ENCODE results near the gene RRAS2. TPM values are rescaled to one million over a fixed set of nuclear protein-coding genes. Genes with fewer than 3 reads are reported as not detected.
A peak's percentile ranks its signal among the peaks of the same experiment; 100 is the strongest.
"Not testable (repeated sequence)": the region's sequence is repeated elsewhere in the genome, so short reads cannot be mapped to it uniquely, and the experiment has no call there.

The RRAS2 gene
- total and polyA plus RNA-seq, 4 donors = 21.2 to 73.5 (median 35.0) TPM

DNA sequence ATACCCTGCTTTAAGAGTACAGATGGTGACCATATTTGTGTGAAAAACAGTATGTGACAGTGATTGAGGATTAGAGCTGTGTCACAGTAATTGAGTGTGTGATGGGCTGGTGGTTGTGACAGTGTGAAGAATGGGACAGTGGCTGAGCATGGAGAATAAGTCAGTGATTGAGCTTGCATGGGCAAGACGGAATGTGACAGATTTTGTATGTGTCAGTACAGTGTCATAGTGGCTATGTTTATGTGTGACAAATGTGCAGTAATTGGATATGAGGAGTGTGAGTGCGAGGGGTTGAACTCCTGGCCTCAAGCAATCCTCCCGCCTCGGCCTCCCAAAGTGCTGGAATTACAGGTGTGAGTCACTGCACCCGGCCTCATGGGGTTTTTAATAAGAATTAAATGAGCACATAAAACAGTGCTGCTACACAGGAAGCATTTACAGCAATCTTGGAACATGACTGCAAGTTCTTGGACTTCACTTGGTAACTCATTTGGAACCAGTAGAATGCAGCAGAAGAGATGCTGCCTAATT, 583 bp upstream of the RRAS2 start:
- no peak for ATAC-seq (ENCODE audit: insufficient read depth, low FRiP score)
- TF ChIP-seq CTCF (IDR thresholded peaks at IDR 0.05; ENCODE audit: control extremely low read depth, extremely low read depth) = no peak
- Histone ChIP-seq H3K27ac (ENCODE audit: low read depth in 1 of 2, low read length in 1 of 2) (no peak overlapping the region), H3K36me3 (ENCODE audit: control insufficient read depth in 4 of 4, insufficient read depth in 4 of 4, low read length in 4 of 4) (no peaks in the 10 kb centered on the region), H3K4me3 (no peak overlapping the region), H3K27me3 (ENCODE audit: control insufficient read depth in 3 of 3, insufficient read depth in 3 of 3, low read length in 2 of 3) (no peaks in the 10 kb centered on the region), H3K9ac (ENCODE audit: insufficient read depth in 1 of 2, low read length in 2 of 2) (no peak overlapping the region), H3K9me3 (ENCODE audit: control insufficient read depth in 4 of 4, insufficient read depth in 3 of 4, low read length in 3 of 4) (no peaks in the 10 kb centered on the region), H3K4me1 (ENCODE audit: control insufficient read depth in 5 of 5, insufficient read depth in 5 of 5, low read length in 5 of 5) (peaks cover 0 to 6% (median 2%) of the 10 kb centered on the region in 5 donors)
- 81 to 88% methylated on average over 5 of the region's 5 CpGs for WGBS, 2 donors
- DNase-seq = no peak

DNA sequence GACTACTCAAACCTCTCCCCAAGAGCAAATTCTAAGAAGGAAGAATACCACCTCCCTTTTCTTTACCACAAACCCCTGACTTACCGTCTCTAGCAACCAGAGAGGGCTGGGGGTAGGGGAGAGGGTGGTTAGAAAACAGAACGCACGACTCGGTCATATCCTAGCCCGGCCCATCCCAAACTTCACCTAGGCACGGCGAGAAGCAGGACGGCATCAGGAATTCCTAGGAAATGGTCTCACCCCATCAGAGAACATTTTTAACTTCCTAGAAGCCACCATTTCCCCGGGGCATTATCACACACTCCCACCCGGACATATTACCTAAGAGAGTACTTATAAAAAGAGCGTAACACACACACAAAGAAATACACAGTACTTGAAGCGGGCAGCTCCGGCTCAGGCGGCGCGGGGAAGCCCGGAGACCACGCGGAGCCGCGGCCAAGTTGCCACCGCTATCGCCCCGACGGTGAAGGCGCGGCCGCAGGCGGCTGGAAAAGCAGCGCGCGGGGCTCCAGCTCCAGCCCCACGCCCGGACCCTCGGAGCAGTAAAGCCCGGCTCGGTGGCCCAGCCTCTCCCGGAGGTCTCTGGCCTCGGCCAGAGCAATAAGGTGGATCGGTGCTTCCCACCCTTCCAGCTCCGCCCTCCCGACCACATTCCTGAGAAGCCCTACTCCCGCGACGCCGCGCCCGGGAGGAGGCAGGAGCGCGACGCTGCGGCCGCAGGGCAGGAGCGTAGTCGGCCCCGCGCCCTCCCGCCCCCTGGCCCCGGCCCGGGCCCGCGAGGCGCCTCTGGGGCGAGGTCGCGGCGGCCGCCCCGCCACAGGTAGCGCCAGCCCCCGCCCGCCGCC, 878 bp downstream of the RRAS2 start:
- ATAC-seq (ENCODE audit: insufficient read depth, low FRiP score) (peak; percentile 58), DNase-seq (peak; percentile 75 to 80 (median 79))
- 0 to 1% methylated on average over 68 to 73 of the region's 73 CpGs for WGBS, 2 donors
- peak overlapping the region; percentile 81 for H3K4me3 ChIP-seq
- H3K9me3 ChIP-seq (ENCODE audit: control insufficient read depth in 4 of 4, insufficient read depth in 3 of 4, low read length in 3 of 4) = no peaks in the 10 kb centered on the region
- no peak for TF ChIP-seq CTCF (IDR thresholded peaks at IDR 0.05; ENCODE audit: control extremely low read depth, extremely low read depth)
- H3K4me1 ChIP-seq (ENCODE audit: control insufficient read depth in 5 of 5, insufficient read depth in 5 of 5, low read length in 5 of 5) = peaks cover 0 to 6% (median 2%) of the 10 kb centered on the region in 5 donors
- H3K27me3 ChIP-seq (ENCODE audit: control insufficient read depth in 3 of 3, insufficient read depth in 3 of 3, low read length in 2 of 3) = no peaks in the 10 kb centered on the region
- H3K27ac ChIP-seq (ENCODE audit: low read depth in 1 of 2, low read length in 1 of 2) = peak overlapping the region; percentile 93 to 94
- H3K36me3 ChIP-seq (ENCODE audit: control insufficient read depth in 4 of 4, insufficient read depth in 4 of 4, low read length in 4 of 4) = no peaks in the 10 kb centered on the region
- H3K9ac ChIP-seq (ENCODE audit: insufficient read depth in 1 of 2, low read length in 2 of 2) = peak overlapping the region; percentile 83 to 93

GRCh38 chr11:14356342-14356741, 2.6 kb downstream of the RRAS2 start:
- H3K9me3 ChIP-seq (ENCODE audit: control insufficient read depth in 4 of 4, insufficient read depth in 3 of 4, low read length in 3 of 4) = no peaks in the 10 kb centered on the region
- no peaks in the 10 kb centered on the region for H3K27me3 ChIP-seq (ENCODE audit: control insufficient read depth in 3 of 3, insufficient read depth in 3 of 3, low read length in 2 of 3)
- no peak for TF ChIP-seq CTCF (IDR thresholded peaks at IDR 0.05; ENCODE audit: control extremely low read depth, extremely low read depth)
- H3K9ac ChIP-seq (ENCODE audit: insufficient read depth in 1 of 2, low read length in 2 of 2) = no peak overlapping the region
- DNase-seq = no peak
- H3K27ac ChIP-seq (ENCODE audit: low read depth in 1 of 2, low read length in 1 of 2) = no peak overlapping the region
- no peaks in the 10 kb centered on the region for H3K36me3 ChIP-seq (ENCODE audit: control insufficient read depth in 4 of 4, insufficient read depth in 4 of 4, low read length in 4 of 4)
- no peak overlapping the region for H3K4me3 ChIP-seq
- H3K4me1 ChIP-seq (ENCODE audit: control insufficient read depth in 5 of 5, insufficient read depth in 5 of 5, low read length in 5 of 5) = peaks cover 0 to 6% (median 2%) of the 10 kb centered on the region in 5 donors
- ATAC-seq (ENCODE audit: insufficient read depth, low FRiP score) = no peak
- 98% methylated on average over 2 of the region's 2 CpGs for WGBS, 2 donors

- WGBS, 2 donors = 94 to 96% methylated on average over 7 of the region's 7 CpGs
Observed at GRCh38 chr11:14354604-14355003, 4.4 kb downstream of the RRAS2 start.

More at GRCh38 chr11:14354604-14355003, 4.4 kb downstream of the RRAS2 start:
- not testable (repeated sequence) for DNase-seq; H3K27ac ChIP-seq (ENCODE audit: low read depth in 1 of 2, low read length in 1 of 2); H3K4me3 ChIP-seq; H3K4me1 ChIP-seq (ENCODE audit: control insufficient read depth in 5 of 5, insufficient read depth in 5 of 5, low read length in 5 of 5); H3K9ac ChIP-seq (ENCODE audit: insufficient read depth in 1 of 2, low read length in 2 of 2); ATAC-seq (ENCODE audit: insufficient read depth, low FRiP score); H3K27me3 ChIP-seq (ENCODE audit: control insufficient read depth in 3 of 3, insufficient read depth in 3 of 3, low read length in 2 of 3); H3K9me3 ChIP-seq (ENCODE audit: control insufficient read depth in 4 of 4, insufficient read depth in 3 of 4, low read length in 3 of 4); H3K36me3 ChIP-seq (ENCODE audit: control insufficient read depth in 4 of 4, insufficient read depth in 4 of 4, low read length in 4 of 4)
